Upper lobe of left lung (tissue), 4 donors: ENCODE results near the gene PFDN1.

Experiments used
- EP300 ChIP-seq, 4 donors: sonication (generic); formaldehyde crosslinking; IDR thresholded peaks; one replicate each; pipeline ENCODE4 v1.5.1; 2017; ENCODE audit warnings: antibody characterized with exemption in 4 of 4, control low read depth in 2 of 4
- POLR2A ChIP-seq, 4 donors: fragments of 450-650 bp; IDR thresholded peaks; one replicate each; pipeline ENCODE4 v1.5.1; 2016 to 2017; ENCODE audit warnings: antibody characterized with exemption in 4 of 4, mild to moderate bottlenecking in 2 of 4
- POLR2AphosphoS5 ChIP-seq, 2 donors: sonication (generic); formaldehyde crosslinking; IDR thresholded peaks; one replicate each; pipeline ENCODE4 v1.5.1; 2017; ENCODE audit warnings: antibody characterized with exemption in 2 of 2
- TF ChIP-seq, protein P1 (sequence below), 6 experiments: fragments of 450-650 bp in 4 of 6; fragments of 200-600 bp in 2 of 6; sonication (generic) in 2 of 6; IDR thresholded peaks; one replicate each; pipeline ENCODE4 v1.5.1; 2016 to 2019; ENCODE audit warnings: antibody characterized with exemption in 6 of 6

DNA sequence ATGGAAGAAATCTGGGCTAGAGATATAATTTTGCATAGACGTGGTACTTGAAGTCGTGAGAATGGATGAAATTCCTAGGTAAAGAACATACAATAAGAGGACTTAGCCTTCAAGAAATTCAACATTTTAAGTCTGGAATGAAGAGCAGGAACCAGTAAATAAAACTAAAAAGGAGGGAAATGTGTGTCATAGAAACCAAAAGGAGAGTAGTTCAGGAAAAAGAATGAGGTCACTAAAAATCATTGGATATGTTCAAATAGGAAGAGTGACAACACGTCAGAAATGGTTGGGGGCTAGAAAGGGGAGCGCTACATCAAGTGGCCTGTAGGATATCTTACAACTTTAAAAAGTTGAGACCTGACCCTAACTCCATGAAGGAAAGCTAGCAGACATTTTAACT is 44.0 kb downstream of the PFDN1 start:
- TF ChIP-seq, protein P1, sequence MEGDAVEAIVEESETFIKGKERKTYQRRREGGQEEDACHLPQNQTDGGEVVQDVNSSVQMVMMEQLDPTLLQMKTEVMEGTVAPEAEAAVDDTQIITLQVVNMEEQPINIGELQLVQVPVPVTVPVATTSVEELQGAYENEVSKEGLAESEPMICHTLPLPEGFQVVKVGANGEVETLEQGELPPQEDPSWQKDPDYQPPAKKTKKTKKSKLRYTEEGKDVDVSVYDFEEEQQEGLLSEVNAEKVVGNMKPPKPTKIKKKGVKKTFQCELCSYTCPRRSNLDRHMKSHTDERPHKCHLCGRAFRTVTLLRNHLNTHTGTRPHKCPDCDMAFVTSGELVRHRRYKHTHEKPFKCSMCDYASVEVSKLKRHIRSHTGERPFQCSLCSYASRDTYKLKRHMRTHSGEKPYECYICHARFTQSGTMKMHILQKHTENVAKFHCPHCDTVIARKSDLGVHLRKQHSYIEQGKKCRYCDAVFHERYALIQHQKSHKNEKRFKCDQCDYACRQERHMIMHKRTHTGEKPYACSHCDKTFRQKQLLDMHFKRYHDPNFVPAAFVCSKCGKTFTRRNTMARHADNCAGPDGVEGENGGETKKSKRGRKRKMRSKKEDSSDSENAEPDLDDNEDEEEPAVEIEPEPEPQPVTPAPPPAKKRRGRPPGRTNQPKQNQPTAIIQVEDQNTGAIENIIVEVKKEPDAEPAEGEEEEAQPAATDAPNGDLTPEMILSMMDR (IDR thresholded peaks at IDR 0.05), result no peak
- TF ChIP-seq EP300 (IDR thresholded peaks at IDR 0.05) (no peak), POLR2AphosphoS5 (IDR thresholded peaks at IDR 0.05) (no peak), POLR2A (IDR thresholded peaks at IDR 0.05) (no peak)
